Measurements from ENCODE around the gene PDLIM5. TPM values are rescaled to one million over a fixed set of nuclear protein-coding genes. Genes with fewer than 3 reads are reported as not detected.

PDLIM5 gene
- total and polyA plus RNA-seq, 9 donors = 24.9 to 160 (median 87.8) TPM

GRCh38 chr4:94447754-94448411 lies 3.9 kb upstream of the PDLIM5 start:
- H3K27me3 ChIP-seq = no peaks in the 10 kb centered on the region
- intact Hi-C loops (cut with DNase I) = no loop called here
- no peak overlapping the region for H3K4me3 ChIP-seq
- no peaks in the 10 kb centered on the region for H3K4me1 ChIP-seq (ENCODE audit: insufficient read depth)
- TF ChIP-seq EP300 (IDR thresholded peaks at IDR 0.05) = no peak
- TF ChIP-seq CTCF (IDR thresholded peaks at IDR 0.05) = no peak
- no peak for TF ChIP-seq POLR2A (IDR thresholded peaks at IDR 0.05)
- no peak for DNase-seq
- WGBS, 3 donors = 71 to 79% (median 76%) methylated on average over 3 of the region's 3 CpGs
- H3K27ac ChIP-seq = no peak overlapping the region
- no peaks in the 10 kb centered on the region for H3K9me3 ChIP-seq
- H3K36me3 ChIP-seq = no peaks in the 10 kb centered on the region

- no peaks in the 10 kb centered on the region for H3K4me1 ChIP-seq (ENCODE audit: insufficient read depth)
- no peak overlapping the region for H3K4me3 ChIP-seq
- no peak for TF ChIP-seq EP300 (IDR thresholded peaks at IDR 0.05)
- TF ChIP-seq CTCF (IDR thresholded peaks at IDR 0.05) = no peak
- TF ChIP-seq POLR2A (IDR thresholded peaks at IDR 0.05) = no peak
- intact Hi-C loops (cut with DNase I) = no loop called here
- no peaks in the 10 kb centered on the region for H3K36me3 ChIP-seq
- no peaks in the 10 kb centered on the region for H3K27me3 ChIP-seq
- no peak overlapping the region for H3K27ac ChIP-seq
- DNase-seq = no peak
- H3K9me3 ChIP-seq = no peaks in the 10 kb centered on the region
- WGBS, 3 donors = 86 to 89% (median 88%) methylated on average over 3 of the region's 3 CpGs
These were observed 2.8 kb upstream of the PDLIM5 start for GRCh38 chr4:94448815-94449375.

GRCh38 chr4:94451051-94451694 lies 569 bp upstream of the PDLIM5 start:
- Histone ChIP-seq H3K9me3 (no peaks in the 10 kb centered on the region), H3K27ac (no peak overlapping the region), H3K4me3 (peak overlapping the region; percentile 92), H3K36me3 (no peaks in the 10 kb centered on the region), H3K27me3 (no peaks in the 10 kb centered on the region), H3K4me1 (ENCODE audit: insufficient read depth) (no peaks in the 10 kb centered on the region)
- TF ChIP-seq POLR2A (IDR thresholded peaks at IDR 0.05) (no peak), CTCF (IDR thresholded peaks at IDR 0.05) (no peak), EP300 (IDR thresholded peaks at IDR 0.05) (no peak)
- WGBS, 3 donors = 1 to 4% (median 3%) methylated on average over 16 of the region's 16 CpGs
- no peak for DNase-seq
- intact Hi-C loops (cut with DNase I) = loop anchor here in 1 of 4 donors (5.0 to 10.0 kb wide), 2 partner anchors 39 to 54 kb away; no protein-coding TSS in a partner anchor

- Histone ChIP-seq H3K4me3 (peak overlapping the region; percentile 92), H3K9me3 (no peaks in the 10 kb centered on the region), H3K4me1 (ENCODE audit: insufficient read depth) (no peaks in the 10 kb centered on the region), H3K27ac (peak overlapping the region; percentile 92 to 95), H3K36me3 (no peaks in the 10 kb centered on the region), H3K27me3 (no peaks in the 10 kb centered on the region)
- 1% methylated on average over 26 of the region's 26 CpGs for WGBS, 3 donors
- intact Hi-C loops (cut with DNase I) = loop anchor here in 1 of 4 donors (5.0 to 10.0 kb wide), 2 partner anchors 40 to 52 kb away; no protein-coding TSS in a partner anchor
- no peak for TF ChIP-seq POLR2A (IDR thresholded peaks at IDR 0.05)
- TF ChIP-seq CTCF (IDR thresholded peaks at IDR 0.05) = no peak
- no peak for TF ChIP-seq EP300 (IDR thresholded peaks at IDR 0.05)
- peak; percentile 72 to 83 (median 77) for DNase-seq
These were observed 982 bp downstream of the PDLIM5 start for GRCh38 chr4:94452476-94453371.
